Suprapubic skin (tissue), 4 donors: ENCODE measurements around the gene HAUS7. TPM values are rescaled to one million over a fixed set of nuclear protein-coding genes. Genes with fewer than 3 reads are reported as not detected.
A peak's percentile ranks its signal among the peaks of the same experiment; 100 is the strongest.

Source experiments
- DNase-seq, 2 donors: peaks; one replicate each; pipeline ENCODE4 v3.0.0-alpha.2; 2019; ENCODE audit warnings: low spot score in 2 of 2
- H3K27ac ChIP-seq: fragments of 200-600 bp; sonication (generic); one replicate; pipeline ENCODE4 v1.5.1; 2019
- H3K27me3 ChIP-seq: fragments of 200-600 bp; sonication (generic); one replicate; pipeline ENCODE4 v1.5.1; 2019
- H3K36me3 ChIP-seq: fragments of 200-600 bp; sonication (generic); one replicate; pipeline ENCODE4 v1.5.1; 2019
- H3K4me1 ChIP-seq: fragments of 200-600 bp; sonication (generic); one replicate; pipeline ENCODE4 v1.5.1; 2019
- H3K4me3 ChIP-seq: fragments of 200-600 bp; sonication (generic); one replicate; pipeline ENCODE4 v1.5.1; 2019; ENCODE audit warnings: mild to moderate bottlenecking
- H3K9me3 ChIP-seq: fragments of 200-600 bp; sonication (generic); one replicate; pipeline ENCODE4 v1.5.1; 2019
- EP300 ChIP-seq: sonication (generic); formaldehyde crosslinking; IDR thresholded peaks from one replicate; pipeline ENCODE4 v1.6.1; 2017; ENCODE audit warnings: antibody characterized with exemption
- POLR2A ChIP-seq, 2 donors: fragments of 450-650 bp; IDR thresholded peaks; one replicate each; pipeline ENCODE4 v1.6.1; 2017; ENCODE audit warnings: antibody characterized with exemption in 2 of 2, mild to moderate bottlenecking in 2 of 2, moderate library complexity in 2 of 2
- POLR2AphosphoS5 ChIP-seq, 3 donors: sonication (generic); formaldehyde crosslinking; IDR thresholded peaks; one replicate each; pipeline ENCODE4 v1.6.1; 2017; ENCODE audit warnings: antibody characterized with exemption in 3 of 3
- WGBS: methylation state at CpG from one replicate; pipeline ENCODE4 v1.1.5; 2018; 5-methylcytosine and 5-hydroxymethylcytosine counted together
- total RNA-seq, 4 donors: library from RNA; depleted of rRNA; stranded (reverse); fragments of >200 nt; gene quantifications; one replicate each; pipeline ENCODE4 v1.1.0, GENCODE V29; 2016
- TF ChIP-seq, protein P1 (sequence below), 2 donors: fragments of 200-600 bp in 1 of 2; fragments of 450-650 bp in 1 of 2; sonication (generic) in 1 of 2; IDR thresholded peaks; one replicate each; pipeline ENCODE4 v1.5.1; 2016 to 2019; ENCODE audit warnings: antibody characterized with exemption in 2 of 2, mild to moderate bottlenecking in 1 of 2, moderate library complexity in 1 of 2

Gene HAUS7
- total RNA-seq, 4 donors from 2014 or later = 16.4 to 43.4 (median 18.9) TPM

- Histone ChIP-seq H3K27ac (no peak overlapping the region), H3K4me1 (peaks cover 35% of the 10 kb centered on the region), H3K9me3 (no peaks in the 10 kb centered on the region), H3K27me3 (no peaks in the 10 kb centered on the region), H3K4me3 (no peak overlapping the region), H3K36me3 (no peaks in the 10 kb centered on the region)
- 35% methylated on average over 6 of the region's 17 CpGs for WGBS
- no peak for TF ChIP-seq POLR2A (IDR thresholded peaks at IDR 0.05)
- no peak for DNase-seq
These were observed 29.5 kb upstream of the HAUS7 start for GRCh38 chrX:153499876-153500275.

DNA sequence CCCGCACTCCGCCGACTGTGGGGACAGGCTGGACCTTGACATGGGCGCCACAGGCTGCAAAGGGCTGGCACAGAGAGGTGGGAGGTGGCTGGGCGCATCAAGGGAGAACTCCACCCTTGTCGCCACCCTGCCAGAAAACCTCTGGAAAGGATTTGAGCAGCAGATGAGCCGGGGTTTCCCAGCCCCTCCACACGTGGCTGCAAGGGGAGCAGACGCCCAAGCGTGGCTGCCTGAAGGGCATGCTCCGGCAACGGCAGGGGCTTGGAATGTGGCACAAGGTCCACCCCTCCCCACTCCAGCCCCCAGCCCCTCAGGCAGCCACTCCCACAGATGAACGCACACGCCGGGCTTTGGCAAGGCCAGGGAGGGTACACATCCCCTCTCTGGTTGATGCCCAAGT lies 29.0 kb upstream of the HAUS7 start:
- no peak overlapping the region for H3K4me3 ChIP-seq
- DNase-seq = no peak
- WGBS = 31% methylated on average over 5 of the region's 15 CpGs
- no peak overlapping the region for H3K27ac ChIP-seq
- peaks cover 41% of the 10 kb centered on the region for H3K4me1 ChIP-seq
- no peaks in the 10 kb centered on the region for H3K27me3 ChIP-seq
- H3K36me3 ChIP-seq = no peaks in the 10 kb centered on the region
- H3K9me3 ChIP-seq = no peaks in the 10 kb centered on the region
- TF ChIP-seq EP300 (no peak), POLR2AphosphoS5 (IDR thresholded peaks at IDR 0.05) (no peak), POLR2A (IDR thresholded peaks at IDR 0.05) (no peak)
- TF ChIP-seq, protein P1, sequence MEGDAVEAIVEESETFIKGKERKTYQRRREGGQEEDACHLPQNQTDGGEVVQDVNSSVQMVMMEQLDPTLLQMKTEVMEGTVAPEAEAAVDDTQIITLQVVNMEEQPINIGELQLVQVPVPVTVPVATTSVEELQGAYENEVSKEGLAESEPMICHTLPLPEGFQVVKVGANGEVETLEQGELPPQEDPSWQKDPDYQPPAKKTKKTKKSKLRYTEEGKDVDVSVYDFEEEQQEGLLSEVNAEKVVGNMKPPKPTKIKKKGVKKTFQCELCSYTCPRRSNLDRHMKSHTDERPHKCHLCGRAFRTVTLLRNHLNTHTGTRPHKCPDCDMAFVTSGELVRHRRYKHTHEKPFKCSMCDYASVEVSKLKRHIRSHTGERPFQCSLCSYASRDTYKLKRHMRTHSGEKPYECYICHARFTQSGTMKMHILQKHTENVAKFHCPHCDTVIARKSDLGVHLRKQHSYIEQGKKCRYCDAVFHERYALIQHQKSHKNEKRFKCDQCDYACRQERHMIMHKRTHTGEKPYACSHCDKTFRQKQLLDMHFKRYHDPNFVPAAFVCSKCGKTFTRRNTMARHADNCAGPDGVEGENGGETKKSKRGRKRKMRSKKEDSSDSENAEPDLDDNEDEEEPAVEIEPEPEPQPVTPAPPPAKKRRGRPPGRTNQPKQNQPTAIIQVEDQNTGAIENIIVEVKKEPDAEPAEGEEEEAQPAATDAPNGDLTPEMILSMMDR (IDR thresholded peaks at IDR 0.05) = no peak

- peaks cover 44% of the 10 kb centered on the region for H3K4me1 ChIP-seq
- no peak for DNase-seq
- H3K36me3 ChIP-seq = no peaks in the 10 kb centered on the region
- no peaks in the 10 kb centered on the region for H3K9me3 ChIP-seq
- no peak overlapping the region for H3K4me3 ChIP-seq
- WGBS = 62% methylated on average over 5 of the region's 7 CpGs
- TF ChIP-seq POLR2AphosphoS5 (IDR thresholded peaks at IDR 0.05) (no peak), POLR2A (IDR thresholded peaks at IDR 0.05) (no peak), EP300 (no peak)
- TF ChIP-seq, protein P1 (IDR thresholded peaks at IDR 0.05) = no peak
- no peak overlapping the region for H3K27ac ChIP-seq
- H3K27me3 ChIP-seq = no peaks in the 10 kb centered on the region
These were observed 28.1 kb upstream of the HAUS7 start for GRCh38 chrX:153498453-153498852.

- 55% methylated on average over 6 of the region's 8 CpGs for WGBS
- Histone ChIP-seq H3K9me3 (no peaks in the 10 kb centered on the region), H3K36me3 (no peaks in the 10 kb centered on the region), H3K27ac (no peak overlapping the region), H3K4me3 (peak overlapping the region; percentile 36), H3K27me3 (no peaks in the 10 kb centered on the region), H3K4me1 (peaks cover 38% of the 10 kb centered on the region)
- TF ChIP-seq POLR2A (IDR thresholded peaks at IDR 0.05) (no peak), POLR2AphosphoS5 (IDR thresholded peaks at IDR 0.05) (no peak), EP300 (no peak)
- TF ChIP-seq, protein P1 (IDR thresholded peaks at IDR 0.05) = no peak
- DNase-seq = no peak
These were observed 26.2 kb upstream of the HAUS7 start for GRCh38 chrX:153496590-153496959.

DNA sequence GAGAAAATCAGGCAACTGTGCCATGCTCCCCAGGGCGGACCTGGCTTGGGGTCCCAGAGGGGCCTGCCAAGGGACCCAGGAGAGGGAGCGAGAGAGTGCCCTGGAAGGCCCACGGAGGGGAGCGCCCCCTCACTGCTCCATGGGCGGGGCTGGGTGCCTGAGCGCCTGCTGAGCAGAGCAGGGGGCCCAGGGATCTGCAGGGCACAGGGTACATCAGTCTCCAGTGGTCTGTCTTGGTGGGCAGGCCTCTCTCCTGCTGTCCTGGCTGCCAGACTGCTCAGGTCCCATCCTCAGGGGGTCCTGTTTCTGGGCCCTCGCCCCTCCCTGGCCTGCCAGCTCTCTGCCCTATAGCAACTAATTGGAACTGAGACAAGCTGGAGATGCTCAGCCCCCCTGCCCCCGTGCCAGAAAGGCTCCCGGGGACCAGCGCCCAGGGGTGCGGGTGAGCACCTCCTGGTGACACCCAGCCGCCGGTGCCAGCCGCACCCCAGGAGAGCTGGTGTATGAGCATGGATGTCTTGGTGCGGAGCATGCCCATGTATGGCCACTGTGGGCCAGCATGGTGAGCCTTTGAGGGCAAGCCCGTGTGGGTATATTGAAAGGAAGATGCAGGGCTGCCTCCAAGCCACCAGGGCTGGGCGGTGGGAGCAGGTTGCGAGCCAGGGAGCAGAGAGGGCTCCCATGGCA lies 25.7 kb upstream of the HAUS7 start:
- WGBS = 50% methylated on average over 11 of the region's 18 CpGs
- Histone ChIP-seq H3K36me3 (no peaks in the 10 kb centered on the region), H3K4me1 (peaks cover 42% of the 10 kb centered on the region), H3K9me3 (no peaks in the 10 kb centered on the region), H3K27me3 (no peaks in the 10 kb centered on the region), H3K4me3 (peak overlapping the region; percentile 36), H3K27ac (no peak overlapping the region)
- TF ChIP-seq EP300 (no peak), POLR2AphosphoS5 (IDR thresholded peaks at IDR 0.05) (no peak), POLR2A (IDR thresholded peaks at IDR 0.05) (no peak)
- TF ChIP-seq, protein P1 (IDR thresholded peaks at IDR 0.05) = no peak
- DNase-seq = no peak

DNA sequence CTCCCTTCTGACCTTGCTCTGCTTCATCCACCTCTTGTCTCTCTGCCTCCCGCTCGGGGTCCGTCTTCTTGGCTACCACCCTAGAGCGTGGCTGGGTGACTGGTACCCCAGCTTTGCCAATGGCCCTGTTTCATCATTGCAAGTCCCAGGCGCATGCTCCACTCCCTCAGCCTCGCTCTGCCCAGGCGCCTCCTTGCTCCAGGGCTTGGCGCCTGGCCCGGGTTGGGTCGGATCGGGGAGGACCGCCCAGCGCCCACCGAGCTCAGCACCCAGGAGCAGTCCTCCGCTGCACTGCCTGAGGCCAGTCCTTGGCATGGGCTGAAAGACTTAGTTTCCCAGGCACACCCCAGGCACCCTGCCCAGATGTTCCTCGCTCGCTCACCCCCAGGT lies 25.0 kb upstream of the HAUS7 start:
- Histone ChIP-seq H3K36me3 (no peaks in the 10 kb centered on the region), H3K4me1 (peaks cover 44% of the 10 kb centered on the region), H3K4me3 (peak overlapping the region; percentile 36), H3K9me3 (no peaks in the 10 kb centered on the region), H3K27ac (no peak overlapping the region), H3K27me3 (no peaks in the 10 kb centered on the region)
- no peak for TF ChIP-seq EP300
- no peak for TF ChIP-seq POLR2A (IDR thresholded peaks at IDR 0.05)
- TF ChIP-seq, protein P1 (IDR thresholded peaks at IDR 0.05) = no peak
- TF ChIP-seq POLR2AphosphoS5 (IDR thresholded peaks at IDR 0.05) = no peak
- 22% methylated on average over 17 of the region's 17 CpGs for WGBS
- DNase-seq = no peak
